Neural progenitor cell (in vitro differentiated cells): ENCODE results near the gene COA8. TPM values are rescaled to one million over a fixed set of nuclear protein-coding genes. Genes with fewer than 3 reads are reported as not detected.

ENCODE experiments used
- DNase-seq: peaks from one replicate; pipeline ENCODE4 v3.0.0-alpha.2; 2016; ENCODE audit warnings: low spot score
- H2AFZ ChIP-seq: fragments of 200-600 bp; sonication (generic); replicated peaks from 2 replicates; pipeline ENCODE4 v1.6.1; 2016; ENCODE audit warnings: antibody characterized with exemption
- H3F3A ChIP-seq: fragments of 200-600 bp; sonication (generic); 2 replicates; pipeline ENCODE4 v1.6.1; 2016; ENCODE audit warnings: antibody characterized with exemption, low read depth
- H3K27ac ChIP-seq: fragments of 200-600 bp; sonication (generic); 2 replicates; pipeline ENCODE4 v1.5.1; 2016; ENCODE audit warnings: mild to moderate bottlenecking
- H3K27me3 ChIP-seq: fragments of 200-600 bp; sonication (generic); 2 replicates; pipeline ENCODE4 v1.6.1; 2016; ENCODE audit warnings: mild to moderate bottlenecking, moderate library complexity
- H3K36me3 ChIP-seq: fragments of 200-600 bp; sonication (generic); 2 replicates; pipeline ENCODE4 v1.5.1; 2016
- H3K4me1 ChIP-seq: fragments of 200-600 bp; sonication (generic); 2 replicates; pipeline ENCODE4 v1.6.1; 2016; ENCODE audit warnings: mixed run types
- H3K4me2 ChIP-seq: fragments of 200-600 bp; sonication (generic); 2 replicates; pipeline ENCODE4 v1.6.1; 2016
- H3K4me3 ChIP-seq: fragments of 200-600 bp; sonication (generic); 2 replicates; pipeline ENCODE4 v1.5.1; 2016
- H3K79me2 ChIP-seq: fragments of 200-600 bp; sonication (generic); 2 replicates; pipeline ENCODE4 v1.6.1; 2016; ENCODE audit warnings: low read depth
- H3K9ac ChIP-seq: fragments of 200-600 bp; sonication (generic); 2 replicates; pipeline ENCODE4 v1.6.1; 2016
- H3K9me3 ChIP-seq: fragments of 200-600 bp; sonication (generic); 2 replicates; pipeline ENCODE4 v1.5.1; 2016; ENCODE audit warnings: low read depth
- H4K20me1 ChIP-seq: fragments of 200-600 bp; sonication (generic); 2 replicates; pipeline ENCODE4 v1.6.1; 2016; ENCODE audit warnings: low read depth
- H3K27ac Mint-ChIP-seq: 3 replicates; pipeline ENCODE4 v1.8.0; 2021; ENCODE audit warnings: mixed read lengths
- H3K27me3 Mint-ChIP-seq: 2 replicates; pipeline ENCODE4 v1.8.0; 2022; ENCODE audit warnings: low read depth, mild to moderate bottlenecking, inconsistent platforms, moderate library complexity, mixed read lengths; ENCODE audit not compliant: insufficient read depth
- H3K36me3 Mint-ChIP-seq: 3 replicates; pipeline ENCODE4 v1.8.0; 2021; ENCODE audit warnings: mixed read lengths
- H3K4me1 Mint-ChIP-seq: 3 replicates; pipeline ENCODE4 v1.8.0; 2021; ENCODE audit warnings: mixed read lengths
- H3K4me3 Mint-ChIP-seq: 3 replicates; pipeline ENCODE4 v1.8.0; 2021; ENCODE audit warnings: mild to moderate bottlenecking, moderate library complexity, mixed read lengths
- H3K9me3 Mint-ChIP-seq: 3 replicates; pipeline ENCODE4 v1.8.0; 2020; ENCODE audit warnings: mixed read lengths
- CTCF ChIP-seq: fragments of 200-600 bp; sonication (generic); IDR thresholded peaks from 2 replicates; pipeline ENCODE4 v1.5.1; 2017; ENCODE audit warnings: antibody characterized with exemption, mild to moderate bottlenecking
- EZH2 ChIP-seq: fragments of 200-600 bp; sonication (generic); IDR thresholded peaks from 2 replicates; pipeline ENCODE4 v1.6.1; 2017; ENCODE audit warnings: antibody characterized with exemption, mild to moderate bottlenecking, moderate library complexity
- EZH2phosphoT487 ChIP-seq: fragments of 200-600 bp; sonication (generic); IDR thresholded peaks from 2 replicates; pipeline ENCODE4 v1.6.1; 2017; ENCODE audit warnings: antibody characterized with exemption
- total RNA-seq: library from RNA; depleted of rRNA; stranded (reverse); fragments of >200 nt; gene quantifications from 2 replicates; pipeline ENCODE4 v1.2.3, GENCODE V29; 2015; ENCODE audit warnings: low replicate concordance

The COA8 gene
- total RNA-seq, 1 donor from 2014 or later, result 72.3 TPM

GRCh38 chr14:103574707-103575285, 12.0 kb downstream of the COA8 start:
- no peak overlapping the region for H3K27ac ChIP-seq
- H3K27ac Mint-ChIP-seq, result peak overlapping the region; percentile 74

GRCh38 chr14:103576371-103577024, 13.7 kb downstream of the COA8 start:
- Histone ChIP-seq H2AFZ (no peak overlapping the region), H3K36me3 (no peaks in the 10 kb centered on the region), H4K20me1 (peaks cover 49% of the 10 kb centered on the region), H3K9me3 (no peaks in the 10 kb centered on the region), H3K4me2 (peak overlapping the region; percentile 39), H3K27ac (no peak overlapping the region), H3K27me3 (no peaks in the 10 kb centered on the region), H3K9ac (no peak overlapping the region), H3K79me2 (peaks cover 28% of the 10 kb centered on the region), H3K4me1 (peaks cover 6% of the 10 kb centered on the region), H3F3A (peaks cover 17% of the 10 kb centered on the region), H3K4me3 (no peak overlapping the region)
- Mint-ChIP-seq H3K4me1 (peaks cover 23% of the 10 kb centered on the region), H3K4me3 (peak overlapping the region; percentile 41), H3K27me3 (peaks cover 7% of the 10 kb centered on the region), H3K36me3 (peaks cover 21% of the 10 kb centered on the region), H3K27ac (peak overlapping the region; percentile 90), H3K9me3 (no peaks in the 10 kb centered on the region)
- TF ChIP-seq EZH2phosphoT487 (no peak), EZH2 (no peak), CTCF (no peak)
- DNase-seq, result peak; percentile 93

More at GRCh38 chr14:103574707-103575285, 12.0 kb downstream of the COA8 start:
- no peaks in the 10 kb centered on the region for H3K36me3 ChIP-seq
- no peak overlapping the region for H3K4me2 ChIP-seq
- TF ChIP-seq EZH2phosphoT487, result no peak
- TF ChIP-seq EZH2, result no peak
- TF ChIP-seq CTCF, result no peak
- no peak overlapping the region for H3K4me3 ChIP-seq
- peaks cover 7% of the 10 kb centered on the region for H3K27me3 Mint-ChIP-seq
- no peak overlapping the region for H3K4me3 Mint-ChIP-seq
- H3K4me1 ChIP-seq, result peaks cover 6% of the 10 kb centered on the region
- no peak for DNase-seq
- H3K9me3 Mint-ChIP-seq, result no peaks in the 10 kb centered on the region
- no peaks in the 10 kb centered on the region for H3K9me3 ChIP-seq
- H3K4me1 Mint-ChIP-seq, result peaks cover 23% of the 10 kb centered on the region
- H4K20me1 ChIP-seq, result peaks cover 49% of the 10 kb centered on the region
- H3K36me3 Mint-ChIP-seq, result peaks cover 21% of the 10 kb centered on the region
- H3K9ac ChIP-seq, result no peak overlapping the region
- H3F3A ChIP-seq, result peaks cover 20% of the 10 kb centered on the region
- no peaks in the 10 kb centered on the region for H3K27me3 ChIP-seq
- H2AFZ ChIP-seq, result no peak overlapping the region
- peaks cover 45% of the 10 kb centered on the region for H3K79me2 ChIP-seq

- Histone ChIP-seq H3K27me3 (no peaks in the 10 kb centered on the region), H2AFZ (no peak overlapping the region), H3K4me3 (no peak overlapping the region), H3F3A (peaks cover 17% of the 10 kb centered on the region), H3K9ac (no peak overlapping the region), H3K79me2 (peaks cover 25% of the 10 kb centered on the region), H3K27ac (no peak overlapping the region), H4K20me1 (peaks cover 41% of the 10 kb centered on the region), H3K36me3 (no peaks in the 10 kb centered on the region), H3K4me1 (peaks cover 6% of the 10 kb centered on the region), H3K9me3 (no peaks in the 10 kb centered on the region), H3K4me2 (no peak overlapping the region)
- Mint-ChIP-seq H3K4me1 (peaks cover 23% of the 10 kb centered on the region), H3K36me3 (peaks cover 23% of the 10 kb centered on the region), H3K9me3 (no peaks in the 10 kb centered on the region), H3K27me3 (peaks cover 6% of the 10 kb centered on the region), H3K4me3 (no peak overlapping the region), H3K27ac (no peak overlapping the region)
- DNase-seq, result no peak
- TF ChIP-seq EZH2phosphoT487 (no peak), EZH2 (no peak), CTCF (no peak)
These were observed 15.8 kb downstream of the COA8 start for GRCh38 chr14:103578401-103579075.
